HL-60 (cell line): ENCODE measurements around the gene KLK2.

Source experiments
- DNase-seq, 2 experiments: peaks; one replicate each; pipeline ENCODE4 v3.0.0-alpha.2; 2010 to 2020; ENCODE audit warnings: low read depth in 1 of 2, low spot score in 1 of 2
- H3K27ac ChIP-seq: fragments of 250-450 bp; sonication (Bioruptor Pico); replicated peaks from 2 replicates; pipeline ENCODE4 v1.5.1; 2020; ENCODE audit warnings: mild to moderate bottlenecking, moderate library complexity
- H3K27me3 ChIP-seq: fragments of 250-450 bp; sonication (Bioruptor Pico); 2 replicates; pipeline ENCODE4 v1.5.1; 2021; ENCODE audit warnings: mild to moderate bottlenecking, moderate library complexity; ENCODE audit not compliant: insufficient read depth, poor library complexity, severe bottlenecking
- H3K4me3 ChIP-seq: replicated peaks from 2 replicates; pipeline ENCODE4 v1.5.1; 2011; ENCODE audit warnings: mild to moderate bottlenecking, control low read depth, low read length; ENCODE audit not compliant: insufficient read depth
- GABPA ChIP-seq: IDR thresholded peaks from 2 replicates; pipeline ENCODE4 v1.6.1; 2012; ENCODE audit warnings: low read depth
- POLR2AphosphoS5 ChIP-seq: IDR thresholded peaks from 2 replicates; pipeline ENCODE4 v1.6.1; 2012; ENCODE audit warnings: low read depth
- SPI1 ChIP-seq: IDR thresholded peaks from 2 replicates; pipeline ENCODE4 v1.6.1; 2012; ENCODE audit warnings: low read depth, mild to moderate bottlenecking, borderline replicate concordance
- TF ChIP-seq, protein P1 (sequence below): IDR thresholded peaks from 2 replicates; pipeline ENCODE4 v1.6.1; 2012; ENCODE audit warnings: low read depth; ENCODE audit not compliant: insufficient replicate concordance
- TF ChIP-seq, protein P2 (sequence below): IDR thresholded peaks from one replicate; pipeline ENCODE4 v1.5.1; 2011; ENCODE audit warnings: low read length, control low read depth, inconsistent platforms; ENCODE audit not compliant: insufficient read depth

Gene KLK2

DNA sequence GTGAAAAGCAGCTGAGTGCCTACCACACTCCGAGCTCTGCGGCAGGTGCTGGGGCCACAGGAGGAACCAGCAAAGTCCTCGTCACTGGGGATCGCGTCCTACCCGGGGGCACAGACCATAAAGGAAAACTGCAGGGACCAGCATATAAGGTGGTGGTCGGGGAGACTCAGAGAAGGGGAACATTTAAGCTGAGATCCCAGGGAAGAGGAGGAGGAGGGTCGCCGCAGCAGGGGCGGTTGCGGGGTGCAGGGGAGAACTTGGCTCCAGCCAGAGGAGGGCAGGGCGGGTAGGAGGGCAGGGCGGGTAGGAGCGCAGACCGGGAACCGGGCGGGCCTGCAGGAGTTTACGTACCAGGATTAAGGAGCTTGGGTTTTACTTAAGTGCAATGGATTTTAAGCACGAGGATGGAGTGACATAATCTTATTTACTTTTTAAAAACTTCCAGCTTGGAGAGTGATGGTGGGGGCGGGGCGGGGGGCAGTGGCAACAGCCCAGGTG, 38.9 kb downstream of the KLK2 start:
- Histone ChIP-seq H3K27me3 (peaks cover 38% of the 10 kb centered on the region), H3K4me3 (no peak overlapping the region), H3K27ac (no peak overlapping the region)
- TF ChIP-seq, protein P1, sequence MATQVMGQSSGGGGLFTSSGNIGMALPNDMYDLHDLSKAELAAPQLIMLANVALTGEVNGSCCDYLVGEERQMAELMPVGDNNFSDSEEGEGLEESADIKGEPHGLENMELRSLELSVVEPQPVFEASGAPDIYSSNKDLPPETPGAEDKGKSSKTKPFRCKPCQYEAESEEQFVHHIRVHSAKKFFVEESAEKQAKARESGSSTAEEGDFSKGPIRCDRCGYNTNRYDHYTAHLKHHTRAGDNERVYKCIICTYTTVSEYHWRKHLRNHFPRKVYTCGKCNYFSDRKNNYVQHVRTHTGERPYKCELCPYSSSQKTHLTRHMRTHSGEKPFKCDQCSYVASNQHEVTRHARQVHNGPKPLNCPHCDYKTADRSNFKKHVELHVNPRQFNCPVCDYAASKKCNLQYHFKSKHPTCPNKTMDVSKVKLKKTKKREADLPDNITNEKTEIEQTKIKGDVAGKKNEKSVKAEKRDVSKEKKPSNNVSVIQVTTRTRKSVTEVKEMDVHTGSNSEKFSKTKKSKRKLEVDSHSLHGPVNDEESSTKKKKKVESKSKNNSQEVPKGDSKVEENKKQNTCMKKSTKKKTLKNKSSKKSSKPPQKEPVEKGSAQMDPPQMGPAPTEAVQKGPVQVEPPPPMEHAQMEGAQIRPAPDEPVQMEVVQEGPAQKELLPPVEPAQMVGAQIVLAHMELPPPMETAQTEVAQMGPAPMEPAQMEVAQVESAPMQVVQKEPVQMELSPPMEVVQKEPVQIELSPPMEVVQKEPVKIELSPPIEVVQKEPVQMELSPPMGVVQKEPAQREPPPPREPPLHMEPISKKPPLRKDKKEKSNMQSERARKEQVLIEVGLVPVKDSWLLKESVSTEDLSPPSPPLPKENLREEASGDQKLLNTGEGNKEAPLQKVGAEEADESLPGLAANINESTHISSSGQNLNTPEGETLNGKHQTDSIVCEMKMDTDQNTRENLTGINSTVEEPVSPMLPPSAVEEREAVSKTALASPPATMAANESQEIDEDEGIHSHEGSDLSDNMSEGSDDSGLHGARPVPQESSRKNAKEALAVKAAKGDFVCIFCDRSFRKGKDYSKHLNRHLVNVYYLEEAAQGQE: no peak
- no peak for TF ChIP-seq POLR2AphosphoS5
- TF ChIP-seq GABPA: no peak
- no peak for TF ChIP-seq SPI1
- TF ChIP-seq, protein P2, sequence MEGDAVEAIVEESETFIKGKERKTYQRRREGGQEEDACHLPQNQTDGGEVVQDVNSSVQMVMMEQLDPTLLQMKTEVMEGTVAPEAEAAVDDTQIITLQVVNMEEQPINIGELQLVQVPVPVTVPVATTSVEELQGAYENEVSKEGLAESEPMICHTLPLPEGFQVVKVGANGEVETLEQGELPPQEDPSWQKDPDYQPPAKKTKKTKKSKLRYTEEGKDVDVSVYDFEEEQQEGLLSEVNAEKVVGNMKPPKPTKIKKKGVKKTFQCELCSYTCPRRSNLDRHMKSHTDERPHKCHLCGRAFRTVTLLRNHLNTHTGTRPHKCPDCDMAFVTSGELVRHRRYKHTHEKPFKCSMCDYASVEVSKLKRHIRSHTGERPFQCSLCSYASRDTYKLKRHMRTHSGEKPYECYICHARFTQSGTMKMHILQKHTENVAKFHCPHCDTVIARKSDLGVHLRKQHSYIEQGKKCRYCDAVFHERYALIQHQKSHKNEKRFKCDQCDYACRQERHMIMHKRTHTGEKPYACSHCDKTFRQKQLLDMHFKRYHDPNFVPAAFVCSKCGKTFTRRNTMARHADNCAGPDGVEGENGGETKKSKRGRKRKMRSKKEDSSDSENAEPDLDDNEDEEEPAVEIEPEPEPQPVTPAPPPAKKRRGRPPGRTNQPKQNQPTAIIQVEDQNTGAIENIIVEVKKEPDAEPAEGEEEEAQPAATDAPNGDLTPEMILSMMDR: no peak
- DNase-seq: no peak

DNA sequence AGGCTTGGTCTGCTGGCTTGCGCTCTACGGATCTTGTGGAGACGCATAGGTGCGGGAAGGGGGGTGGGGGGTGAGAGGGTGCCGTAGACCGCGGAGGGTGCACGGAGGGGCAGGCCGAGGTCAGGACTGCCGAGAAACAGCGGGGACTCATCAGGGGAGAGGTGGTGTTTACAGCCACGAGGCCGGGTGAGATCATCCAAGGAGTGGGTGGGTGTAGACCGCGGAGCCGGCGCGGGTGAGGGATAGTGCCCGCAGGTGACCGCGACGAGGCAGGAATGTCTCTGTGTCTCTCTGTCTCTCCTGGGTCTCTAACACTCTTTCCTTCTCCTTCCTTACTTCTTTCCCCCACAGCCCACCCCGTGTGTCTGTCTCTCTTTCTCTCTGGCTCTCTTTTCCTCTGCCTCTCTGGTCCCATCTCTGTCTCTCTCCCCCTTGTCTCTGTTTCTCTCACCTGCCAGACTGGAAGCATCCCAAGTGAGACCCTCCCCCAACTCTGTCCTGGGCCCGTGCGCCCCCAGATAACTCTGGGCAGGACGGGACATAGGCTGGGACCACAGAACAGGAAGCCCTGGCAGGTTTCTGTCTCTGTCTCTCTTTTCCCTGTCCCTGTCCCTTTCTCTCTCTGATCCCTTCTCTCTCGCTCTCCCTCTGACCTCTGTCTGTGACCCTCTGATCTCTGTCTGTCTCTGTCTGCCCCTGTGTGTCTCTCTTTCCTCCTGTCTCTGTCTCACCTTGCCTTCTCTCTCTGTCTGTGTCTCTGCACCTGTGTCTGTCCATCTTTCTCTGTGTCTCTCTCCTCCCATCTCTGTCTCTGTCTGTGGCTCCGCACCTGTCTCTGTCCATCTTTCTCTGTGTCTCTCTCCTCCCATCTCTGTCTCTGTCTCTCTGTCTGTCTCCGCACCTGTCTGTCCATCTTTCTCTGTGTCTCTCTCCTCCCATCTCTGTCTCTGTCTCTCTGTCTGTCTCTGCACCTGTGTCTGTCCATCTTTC, 39.8 kb downstream of the KLK2 start:
- Histone ChIP-seq H3K27me3 (peaks cover 38% of the 10 kb centered on the region), H3K27ac (no peak overlapping the region), H3K4me3 (no peak overlapping the region)
- no peak for DNase-seq
- TF ChIP-seq, protein P2: no peak
- TF ChIP-seq POLR2AphosphoS5 (no peak), GABPA (no peak), SPI1 (no peak)
- TF ChIP-seq, protein P1: no peak

DNA sequence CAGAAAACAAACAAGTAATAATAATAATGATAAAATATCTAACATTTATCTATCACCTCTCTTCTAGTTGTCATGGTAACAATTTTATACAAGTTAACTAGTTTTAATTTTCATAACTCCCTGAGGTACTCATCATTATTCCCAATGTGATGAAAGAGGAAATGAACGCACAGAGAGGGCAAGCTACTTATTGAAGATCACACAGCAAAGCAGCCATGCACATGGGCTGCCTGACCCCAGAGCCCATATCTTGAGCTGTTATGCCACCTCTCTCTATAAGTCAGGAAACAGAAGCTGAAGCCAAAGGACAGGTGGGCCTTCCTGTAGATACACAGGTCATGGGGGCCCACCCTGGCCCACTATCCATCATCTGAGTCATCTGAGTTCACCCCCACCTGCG, 42.8 kb downstream of the KLK2 start:
- H3K27me3 ChIP-seq: peaks cover 18% of the 10 kb centered on the region
- TF ChIP-seq GABPA: no peak
- TF ChIP-seq, protein P2: no peak
- TF ChIP-seq POLR2AphosphoS5: no peak
- no peak for TF ChIP-seq SPI1
- TF ChIP-seq, protein P1: no peak

More for the DNA sequence above, 42.8 kb downstream of the KLK2 start:
- no peak for DNase-seq
- Histone ChIP-seq H3K4me3 (no peak overlapping the region), H3K27ac (no peak overlapping the region)
